HFF-Myc (cell line): ENCODE data around the gene DNAJC13.

Experiments
- DNase-seq: peaks from one replicate; pipeline ENCODE4 v3.0.0-alpha.2; 2011; ENCODE audit warnings: low read depth; ENCODE audit errors: extremely low read depth
- H3K4me3 ChIP-seq: replicated peaks from 2 replicates; pipeline ENCODE4 v1.5.1; 2011; ENCODE audit warnings: low read depth, mild to moderate bottlenecking, control low read depth, low read length
- CTCF ChIP-seq: IDR thresholded peaks from 2 replicates; pipeline ENCODE4 v1.5.1; 2012; ENCODE audit warnings: mild to moderate bottlenecking, low read depth, low read length, control low read depth; ENCODE audit errors: missing control alignments

DNAJC13 gene

DNA sequence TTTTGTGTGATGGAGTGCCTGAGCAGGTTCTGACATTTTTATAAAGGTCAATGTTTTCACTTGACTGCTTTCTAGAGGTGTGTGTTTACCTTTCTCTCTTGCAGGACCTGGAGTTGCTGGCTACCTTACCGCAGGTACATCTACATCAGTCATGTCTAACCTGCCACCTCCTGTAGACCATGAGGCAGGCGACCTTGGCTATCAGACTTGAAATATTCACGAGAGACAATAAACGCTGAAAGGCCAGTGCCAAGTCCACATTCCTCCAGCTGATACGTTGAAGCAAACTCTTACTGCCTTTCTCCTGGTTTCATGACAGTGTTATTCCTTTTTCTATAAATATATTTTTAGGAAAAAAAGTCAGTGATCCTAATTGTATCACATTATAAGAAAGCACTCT, 120.8 kb downstream of the DNAJC13 start:
- no peak overlapping the region for H3K4me3 ChIP-seq
- DNase-seq, result no peak

GRCh38 chr3:132539681-132540080, 122.4 kb downstream of the DNAJC13 start:
- no peak overlapping the region for H3K4me3 ChIP-seq
- no peak for DNase-seq
- TF ChIP-seq CTCF, result no peak

More for the DNA sequence above, 120.8 kb downstream of the DNAJC13 start:
- TF ChIP-seq CTCF, result no peak

- H3K4me3 ChIP-seq, result no peak overlapping the region
- DNase-seq, result no peak
- no peak for TF ChIP-seq CTCF
Measured at GRCh38 chr3:132542577-132542976, 125.3 kb downstream of the DNAJC13 start.

GRCh38 chr3:132543011-132543739, 125.9 kb downstream of the DNAJC13 start:
- no peak for TF ChIP-seq CTCF
- peak; percentile 96 for DNase-seq

DNA sequence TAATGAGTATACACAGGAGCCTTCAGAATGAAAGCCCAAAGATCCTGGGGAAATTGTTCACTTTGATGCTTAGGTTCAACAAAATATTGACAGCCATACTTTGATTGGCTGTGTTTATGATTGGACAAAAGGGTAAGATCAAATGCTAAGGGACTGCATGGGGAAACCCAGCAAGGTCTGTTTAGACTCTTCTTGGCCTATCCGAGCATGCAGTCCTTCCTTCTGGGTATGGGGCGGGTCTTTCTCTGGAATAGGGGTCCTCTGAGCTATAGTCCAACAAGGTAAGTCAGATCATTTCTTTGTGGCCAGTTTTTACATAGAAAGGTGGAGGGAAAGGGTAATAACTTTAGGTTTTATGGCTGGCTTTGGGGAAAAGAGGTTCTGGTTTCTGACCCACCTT, 126.8 kb downstream of the DNAJC13 start:
- no peak overlapping the region for H3K4me3 ChIP-seq
- TF ChIP-seq CTCF, result no peak
- DNase-seq, result no peak

More at GRCh38 chr3:132543011-132543739, 125.9 kb downstream of the DNAJC13 start:
- no peak overlapping the region for H3K4me3 ChIP-seq

- no peak overlapping the region for H3K4me3 ChIP-seq
- no peak for DNase-seq
- no peak for TF ChIP-seq CTCF
Measured at GRCh38 chr3:132545471-132545870, 128.2 kb downstream of the DNAJC13 start.

DNA sequence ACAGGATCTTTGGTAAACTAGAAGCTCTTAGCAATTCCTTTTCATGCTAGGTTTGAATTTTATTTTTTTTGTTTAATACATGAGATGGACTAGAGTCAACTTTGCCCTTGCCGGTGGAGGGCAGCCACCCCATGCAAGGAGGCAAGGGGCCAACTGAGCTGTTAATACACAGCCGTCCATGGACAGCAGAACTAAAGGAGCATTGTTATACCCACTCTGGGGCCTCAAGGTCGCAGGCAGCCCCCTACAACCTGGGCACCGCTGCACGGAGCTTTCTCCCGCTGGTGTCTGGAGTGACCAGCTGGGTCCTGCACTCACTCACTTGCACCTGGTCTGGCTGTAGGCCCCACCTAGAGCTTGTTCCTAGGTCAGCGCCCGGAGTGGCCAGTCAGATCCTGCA, 131.9 kb downstream of the DNAJC13 start:
- H3K4me3 ChIP-seq, result no peak overlapping the region
- DNase-seq, result no peak
- no peak for TF ChIP-seq CTCF
